Ishikawa (cell line): Measurements from ENCODE around the gene CSTPP1.

Experiments
- CEBPB ChIP-seq: IDR thresholded peaks from 2 replicates; pipeline ENCODE4 v1.6.1; 2012
- CREB1 ChIP-seq: IDR thresholded peaks from 2 replicates; pipeline ENCODE4 v1.6.1; 2012; ENCODE audit warnings: low read depth
- EGR1 ChIP-seq: IDR thresholded peaks from 2 replicates; pipeline ENCODE4 v1.6.1; 2012
- EP300 ChIP-seq: IDR thresholded peaks from 2 replicates; pipeline ENCODE4 v1.6.1; 2012; ENCODE audit warnings: borderline replicate concordance
- FOXM1 ChIP-seq: IDR thresholded peaks from 2 replicates; pipeline ENCODE4 v1.6.1; 2012; ENCODE audit warnings: low read depth, borderline replicate concordance
- NFIC ChIP-seq: IDR thresholded peaks from 2 replicates; pipeline ENCODE4 v1.6.1; 2012
- RAD21 ChIP-seq: IDR thresholded peaks from 2 replicates; pipeline ENCODE4 v1.6.1; 2012; ENCODE audit warnings: low read depth
- TAF1 ChIP-seq: IDR thresholded peaks from 2 replicates; pipeline ENCODE4 v1.6.1; 2012; ENCODE audit warnings: low read depth, mild to moderate bottlenecking
- TCF12 ChIP-seq: IDR thresholded peaks from 2 replicates; pipeline ENCODE4 v1.6.1; 2012; ENCODE audit warnings: low read depth
- TEAD4 ChIP-seq: IDR thresholded peaks from 2 replicates; pipeline ENCODE4 v1.6.1; 2012
- YY1 ChIP-seq: IDR thresholded peaks from 2 replicates; pipeline ENCODE4 v1.6.1; 2012; ENCODE audit warnings: low read depth
- ZBTB7A ChIP-seq: IDR thresholded peaks from 2 replicates; pipeline ENCODE4 v1.6.1; 2012; ENCODE audit warnings: low read depth
- TF ChIP-seq, protein P1 (sequence below): IDR thresholded peaks from 2 replicates; pipeline ENCODE4 v1.6.1; 2012
- TF ChIP-seq, protein P2 (sequence below): IDR thresholded peaks from 2 replicates; pipeline ENCODE4 v1.6.1; 2012
- TF ChIP-seq, protein P3 (sequence below): IDR thresholded peaks from 2 replicates; pipeline ENCODE4 v1.6.1; 2012; ENCODE audit warnings: low read depth, mild to moderate bottlenecking

CSTPP1 gene, protein sequence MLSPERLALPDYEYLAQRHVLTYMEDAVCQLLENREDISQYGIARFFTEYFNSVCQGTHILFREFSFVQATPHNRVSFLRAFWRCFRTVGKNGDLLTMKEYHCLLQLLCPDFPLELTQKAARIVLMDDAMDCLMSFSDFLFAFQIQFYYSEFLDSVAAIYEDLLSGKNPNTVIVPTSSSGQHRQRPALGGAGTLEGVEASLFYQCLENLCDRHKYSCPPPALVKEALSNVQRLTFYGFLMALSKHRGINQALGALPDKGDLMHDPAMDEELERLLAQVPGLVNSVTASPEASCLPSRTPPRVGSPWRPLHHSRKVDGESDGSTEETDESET

DNA sequence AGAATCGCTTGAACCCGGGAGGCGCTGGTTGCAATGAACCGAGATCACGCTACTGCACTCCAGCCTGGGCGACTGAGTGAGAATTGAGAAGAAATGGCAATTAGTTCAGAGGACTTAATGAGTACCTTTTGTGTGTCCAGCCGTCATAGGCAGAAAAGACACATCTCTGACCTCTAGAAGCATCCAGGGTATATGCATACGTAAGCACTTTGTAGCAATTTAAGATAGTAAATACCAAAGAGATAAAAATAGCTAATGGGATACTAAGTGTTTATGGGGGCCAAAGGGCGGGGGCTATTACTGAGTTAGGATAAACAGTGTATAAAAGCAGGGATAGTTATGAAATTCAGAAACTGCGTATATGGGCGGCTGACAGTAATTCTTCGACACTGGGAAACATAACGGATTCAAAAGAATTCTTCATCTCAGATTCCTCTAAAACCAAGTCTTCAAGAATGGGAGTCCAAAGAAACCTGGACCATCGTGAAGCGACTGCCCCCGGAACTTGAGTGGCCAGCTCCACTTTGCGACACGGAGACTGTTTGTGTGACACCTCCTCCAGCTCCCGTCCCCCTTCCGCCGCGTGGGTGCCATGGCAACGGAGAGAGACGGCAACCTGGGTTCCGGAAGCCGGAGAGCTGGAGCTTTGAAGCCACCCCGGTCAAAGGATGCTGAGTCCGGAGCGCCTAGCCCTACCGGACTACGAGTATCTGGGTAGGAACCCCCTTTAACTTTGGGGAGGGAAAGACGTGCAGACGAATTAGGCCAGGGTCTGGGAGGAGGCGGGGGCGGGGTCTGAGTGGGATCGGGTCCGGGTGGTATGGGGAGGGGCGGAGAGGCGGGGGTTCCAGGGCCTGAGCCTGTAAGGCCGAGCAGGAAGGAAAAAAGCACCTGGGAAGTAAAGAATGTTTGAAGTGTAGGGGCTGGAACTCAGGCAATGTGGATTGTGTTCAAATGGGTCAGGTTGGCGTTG, at the start of gene CSTPP1:
TSS of gene CSTPP1 (plus strand) at position 624 of the 973 bp plus-strand sequence. CDS start at position 669, 45 bp downstream.
- TF ChIP-seq, protein P1, sequence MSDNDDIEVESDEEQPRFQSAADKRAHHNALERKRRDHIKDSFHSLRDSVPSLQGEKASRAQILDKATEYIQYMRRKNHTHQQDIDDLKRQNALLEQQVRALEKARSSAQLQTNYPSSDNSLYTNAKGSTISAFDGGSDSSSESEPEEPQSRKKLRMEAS, result peak; percentile 77
- TF ChIP-seq EGR1 (0 out of 2 replicates have a peak, but pooled peaks have one; percentile 24), RAD21 (peak; percentile 17; the same call in 1 of the 2 replicates), TEAD4 (peak; percentile 48; the same call in 1 of the 2 replicates), EP300 (no peak), NFIC (0 out of 2 replicates have a peak, but pooled peaks have one; percentile 23), CEBPB (no peak), TCF12 (0 out of 2 replicates have a peak, but pooled peaks have one; percentile 47), ZBTB7A (no peak), YY1 (peak; percentile 76; the same call in 1 of the 2 replicates), TAF1 (peak; percentile 72), FOXM1 (no peak), CREB1 (0 out of 2 replicates have a peak, but pooled peaks have one; percentile 24)
- TF ChIP-seq, protein P2, sequence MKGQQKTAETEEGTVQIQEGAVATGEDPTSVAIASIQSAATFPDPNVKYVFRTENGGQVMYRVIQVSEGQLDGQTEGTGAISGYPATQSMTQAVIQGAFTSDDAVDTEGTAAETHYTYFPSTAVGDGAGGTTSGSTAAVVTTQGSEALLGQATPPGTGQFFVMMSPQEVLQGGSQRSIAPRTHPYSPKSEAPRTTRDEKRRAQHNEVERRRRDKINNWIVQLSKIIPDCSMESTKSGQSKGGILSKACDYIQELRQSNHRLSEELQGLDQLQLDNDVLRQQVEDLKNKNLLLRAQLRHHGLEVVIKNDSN, result peak; percentile 71
- TF ChIP-seq, protein P3, sequence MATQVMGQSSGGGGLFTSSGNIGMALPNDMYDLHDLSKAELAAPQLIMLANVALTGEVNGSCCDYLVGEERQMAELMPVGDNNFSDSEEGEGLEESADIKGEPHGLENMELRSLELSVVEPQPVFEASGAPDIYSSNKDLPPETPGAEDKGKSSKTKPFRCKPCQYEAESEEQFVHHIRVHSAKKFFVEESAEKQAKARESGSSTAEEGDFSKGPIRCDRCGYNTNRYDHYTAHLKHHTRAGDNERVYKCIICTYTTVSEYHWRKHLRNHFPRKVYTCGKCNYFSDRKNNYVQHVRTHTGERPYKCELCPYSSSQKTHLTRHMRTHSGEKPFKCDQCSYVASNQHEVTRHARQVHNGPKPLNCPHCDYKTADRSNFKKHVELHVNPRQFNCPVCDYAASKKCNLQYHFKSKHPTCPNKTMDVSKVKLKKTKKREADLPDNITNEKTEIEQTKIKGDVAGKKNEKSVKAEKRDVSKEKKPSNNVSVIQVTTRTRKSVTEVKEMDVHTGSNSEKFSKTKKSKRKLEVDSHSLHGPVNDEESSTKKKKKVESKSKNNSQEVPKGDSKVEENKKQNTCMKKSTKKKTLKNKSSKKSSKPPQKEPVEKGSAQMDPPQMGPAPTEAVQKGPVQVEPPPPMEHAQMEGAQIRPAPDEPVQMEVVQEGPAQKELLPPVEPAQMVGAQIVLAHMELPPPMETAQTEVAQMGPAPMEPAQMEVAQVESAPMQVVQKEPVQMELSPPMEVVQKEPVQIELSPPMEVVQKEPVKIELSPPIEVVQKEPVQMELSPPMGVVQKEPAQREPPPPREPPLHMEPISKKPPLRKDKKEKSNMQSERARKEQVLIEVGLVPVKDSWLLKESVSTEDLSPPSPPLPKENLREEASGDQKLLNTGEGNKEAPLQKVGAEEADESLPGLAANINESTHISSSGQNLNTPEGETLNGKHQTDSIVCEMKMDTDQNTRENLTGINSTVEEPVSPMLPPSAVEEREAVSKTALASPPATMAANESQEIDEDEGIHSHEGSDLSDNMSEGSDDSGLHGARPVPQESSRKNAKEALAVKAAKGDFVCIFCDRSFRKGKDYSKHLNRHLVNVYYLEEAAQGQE, result no peak

DNA sequence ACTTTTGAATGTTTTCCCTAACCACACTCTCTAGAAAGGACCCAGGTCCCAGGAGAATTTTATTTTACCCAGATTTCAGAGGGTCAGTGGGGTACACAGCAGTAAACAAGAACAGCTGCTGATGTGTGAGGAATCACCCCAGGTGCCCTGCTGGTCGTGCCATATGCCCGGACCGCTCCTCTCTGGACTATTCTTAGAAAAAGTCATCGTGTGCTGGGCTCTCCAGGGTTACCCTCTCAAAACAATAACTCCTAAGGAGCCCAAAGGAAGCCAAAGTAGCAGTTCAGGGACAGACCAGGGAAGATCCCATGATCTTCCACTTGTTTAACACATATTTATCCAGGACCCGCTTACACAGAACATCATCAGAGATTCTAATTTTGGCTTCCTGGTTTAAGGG, 47.9 kb upstream of the CSTPP1 start:
- no peak for TF ChIP-seq FOXM1
- no peak for TF ChIP-seq RAD21
- TF ChIP-seq TEAD4, result no peak
- TF ChIP-seq, protein P1, result no peak
- no peak for TF ChIP-seq CEBPB
- TF ChIP-seq CREB1, result no peak
- no peak for TF ChIP-seq TCF12
- TF ChIP-seq TAF1, result no peak
- TF ChIP-seq YY1, result no peak
- no peak for TF ChIP-seq EGR1
- TF ChIP-seq NFIC, result no peak
- TF ChIP-seq ZBTB7A, result no peak
- TF ChIP-seq, protein P3, result no peak
- TF ChIP-seq EP300, result no peak
- TF ChIP-seq, protein P2, result no peak

DNA sequence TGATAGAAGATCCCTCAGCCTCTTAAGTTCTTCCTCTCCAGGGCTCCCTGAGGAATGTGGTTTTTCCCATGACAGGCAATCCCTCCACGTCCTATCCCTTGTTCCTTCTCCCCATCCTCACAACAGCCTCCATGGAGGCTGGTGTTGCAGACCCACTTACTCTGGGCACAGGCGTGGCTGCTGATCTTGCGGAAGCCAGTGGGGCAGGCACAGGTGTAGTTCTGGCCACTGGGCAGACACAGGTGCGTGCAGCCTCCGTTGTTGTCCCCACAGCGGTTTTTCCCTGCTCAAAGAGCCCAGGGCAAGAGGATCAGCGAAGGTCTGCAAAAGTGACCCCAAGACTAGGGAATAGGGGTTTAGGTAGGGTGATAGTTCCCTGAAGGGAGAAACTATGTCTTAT, 47.3 kb upstream of the CSTPP1 start:
- no peak for TF ChIP-seq CEBPB
- no peak for TF ChIP-seq TEAD4
- no peak for TF ChIP-seq RAD21
- no peak for TF ChIP-seq NFIC
- no peak for TF ChIP-seq CREB1
- TF ChIP-seq YY1, result no peak
- TF ChIP-seq FOXM1, result no peak

DNA sequence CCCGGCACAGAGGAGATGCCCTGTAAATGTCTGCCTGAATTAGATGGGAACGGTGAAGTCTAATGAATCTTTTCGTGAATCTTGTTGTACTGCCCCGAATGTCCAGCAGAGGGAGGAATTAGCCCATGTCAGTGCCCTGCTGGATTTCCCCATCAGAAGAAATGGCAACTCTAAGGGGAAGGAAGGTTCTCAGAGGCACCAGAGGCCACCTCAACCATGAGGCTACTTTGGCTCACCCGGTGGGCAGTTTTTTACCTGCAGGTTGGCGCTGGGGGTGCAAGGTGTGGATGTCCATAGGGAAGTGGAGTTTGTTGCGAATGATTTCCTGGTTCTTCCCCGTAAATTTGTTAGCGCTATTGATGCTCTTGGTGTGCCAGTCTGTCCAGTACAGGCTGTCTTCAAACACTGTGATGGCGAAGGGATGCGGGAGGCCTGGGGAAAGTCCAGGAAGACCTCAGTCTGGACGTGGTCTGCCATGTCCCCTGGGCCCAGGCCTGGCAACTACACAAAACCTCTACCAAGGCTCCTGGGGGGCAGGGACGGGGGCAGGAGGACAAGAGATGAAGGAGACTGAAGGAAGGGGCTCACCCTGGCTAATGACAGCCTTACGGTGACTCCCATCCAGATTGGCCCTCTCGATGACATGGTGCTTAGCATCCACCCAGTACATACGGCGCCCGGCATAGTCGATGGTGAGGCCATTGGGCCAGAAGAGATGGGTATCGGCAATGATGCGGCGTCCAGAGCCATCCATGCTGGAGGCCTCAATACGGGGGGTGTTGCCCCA, 46.7 kb upstream of the CSTPP1 start:
- TF ChIP-seq NFIC, result no peak
- TF ChIP-seq FOXM1, result no peak
- TF ChIP-seq, protein P1, result no peak
- TF ChIP-seq TCF12, result no peak
- no peak for TF ChIP-seq YY1
- no peak for TF ChIP-seq TAF1
- peak; percentile 32; the same call in 1 of the 2 replicates for TF ChIP-seq CEBPB
- TF ChIP-seq, protein P3, result no peak
- no peak for TF ChIP-seq EP300
- TF ChIP-seq TEAD4, result no peak
- TF ChIP-seq RAD21, result peak; percentile 97
- TF ChIP-seq CREB1, result no peak
- TF ChIP-seq EGR1, result no peak
- TF ChIP-seq, protein P2, result no peak
